ENCODE results near the gene FAU. TPM values are rescaled to one million over a fixed set of nuclear protein-coding genes. Genes with fewer than 3 reads are reported as not detected.
A peak's percentile ranks its signal among the peaks of the same experiment; 100 is the strongest.

Gene FAU
- total RNA-seq, 1 experiment from 2014 or later = 1,073 TPM

GRCh38 chr11:65132988-65133700 is 11.2 kb upstream of the FAU start:
- BruUV-seq (replicated peaks) = no TSS peak
- H3K27ac ChIP-seq (ENCODE audit: low read depth, low read length) = peak overlapping the region; percentile 89

More at GRCh38 chr11:65132988-65133700, 11.2 kb upstream of the FAU start:
- Histone ChIP-seq H4K20me1 (ENCODE audit: insufficient read depth) (no peaks in the 10 kb centered on the region), H3K9me3 (ENCODE audit: control insufficient read depth in 1 of 2, insufficient read depth in 1 of 2, low read depth in 1 of 2, low read length in 2 of 2) (no peaks in the 10 kb centered on the region), H2AFZ (ENCODE audit: low read depth, low read length, poor library complexity, severe bottlenecking) (no peak overlapping the region), H3K27me3 (ENCODE audit: insufficient read depth, low read length) (no peaks in the 10 kb centered on the region), H3K4me2 (ENCODE audit: low read length) (peak overlapping the region; percentile 95), H3K4me3 (replicated peaks in 1 of 2; ENCODE audit: low read depth in 1 of 2, low read length in 2 of 2) (peak overlapping the region; percentile 81 to 98), H3K9me2 (ENCODE audit: insufficient read depth) (no peaks in the 10 kb centered on the region), H3K79me2 (ENCODE audit: insufficient read depth, low read length) (peaks cover 27% of the 10 kb centered on the region), H3K4me1 (ENCODE audit: control insufficient read depth in 1 of 2, insufficient read depth in 2 of 2, low read length in 2 of 2) (peaks cover 9 to 28% of the 10 kb centered on the region in 2 experiments; a peak in 3 of 4 replicates), H3K9ac (ENCODE audit: low read length) (peak overlapping the region; percentile 89), H3K36me3 (ENCODE audit: control insufficient read depth in 1 of 2, insufficient read depth in 2 of 2, low read length in 2 of 2) (peaks cover 14 to 39% of the 10 kb centered on the region in 2 experiments; a peak in 3 of 4 replicates)
- RAD21 ChIA-PET (ENCODE audit: low non-redundant PET in 1 of 2, low total read pairs in 2 of 2, uncharacterized antibody in 2 of 2, unreplicated experiment in 2 of 2) = no interaction called here
- ATAC-seq = peak; percentile 62
- DNase-seq (ENCODE audit: low read depth, low spot score) = peak; percentile 64
- no peak for TF ChIP-seq CTCF (IDR thresholded peaks at IDR 0.05 in 2 of 3, conservative IDR thresholded peaks at IDR 0.05 in 1 of 3; ENCODE audit: borderline replicate concordance in 1 of 3, insufficient read depth in 1 of 3, low read depth in 2 of 3, low read length in 2 of 3)
- TF ChIP-seq ELF1 (IDR thresholded peaks at IDR 0.05; ENCODE audit: borderline replicate concordance, low read depth) = no peak
- TF ChIP-seq POLR2AphosphoS5 (IDR thresholded peaks at IDR 0.05; ENCODE audit: low read depth, low read length) = peak; percentile 75
- TF ChIP-seq ZFX (IDR thresholded peaks at IDR 0.05) = no peak
- no peak for TF ChIP-seq CBX3 (IDR thresholded peaks at IDR 0.05; ENCODE audit: low read depth)
- TF ChIP-seq YY1 (IDR thresholded peaks at IDR 0.05; ENCODE audit: extremely low read depth, insufficient replicate concordance, low read depth, low read length) = no peak
- no peak for TF ChIP-seq SIN3A (IDR thresholded peaks at IDR 0.05; ENCODE audit: low read depth)
- no peak for TF ChIP-seq POLR2A (IDR thresholded peaks at IDR 0.05; ENCODE audit: borderline replicate concordance, extremely low read depth, insufficient read depth, insufficient read length)
- CTCF ChIA-PET = no interaction called here
- intact Hi-C loops (cut with micrococcal nuclease) = loop anchor here (1.0 kb wide), 1 partner anchor 11 kb away; the partner anchor contains the start of genes FAU and MRPL49
- POLR2A ChIA-PET = interaction anchor here (0.8 to 4.1 kb wide), 3 partner anchors 11 to 48 kb away, joined by 3 to 52 read pairs (median 12); partner anchors contain the start of genes FAU, MRPL49 and TM7SF2

All from HCT116 (cell line).